ENCODE measurements around the gene DENND4A. TPM values are rescaled to one million over a fixed set of nuclear protein-coding genes. Genes with fewer than 3 reads are reported as not detected.

Gene DENND4A
- total RNA-seq, 4 donors from 2014 or later, result 12.2 to 42.1 (median 14.2) TPM

GRCh38 chr15:65767895-65768294, 24.2 kb downstream of the DENND4A start:
- H3K4me3 ChIP-seq, result no peak overlapping the region
- H3K36me3 ChIP-seq, result no peaks in the 10 kb centered on the region
- no peak overlapping the region for H3K27ac ChIP-seq
- TF ChIP-seq POLR2A (IDR thresholded peaks at IDR 0.05) (no peak), POLR2AphosphoS5 (IDR thresholded peaks at IDR 0.05) (no peak), EP300 (IDR thresholded peaks at IDR 0.05) (no peak), CTCF (IDR thresholded peaks at IDR 0.05) (no peak)
- H3K9me3 ChIP-seq, result no peaks in the 10 kb centered on the region
- 92% methylated on average over 8 of the region's 8 CpGs for WGBS
- no peaks in the 10 kb centered on the region for H3K4me1 ChIP-seq
- H3K27me3 ChIP-seq, result no peaks in the 10 kb centered on the region
- DNase-seq (ENCODE audit: low spot score in 2 of 2), result no peak

GRCh38 chr15:65767264-65767595, 24.9 kb downstream of the DENND4A start:
- H3K9me3 ChIP-seq, result no peaks in the 10 kb centered on the region
- no peaks in the 10 kb centered on the region for H3K27me3 ChIP-seq
- DNase-seq (ENCODE audit: low spot score in 2 of 2), result no peak
- no peak overlapping the region for H3K4me3 ChIP-seq
- H3K27ac ChIP-seq, result no peak overlapping the region
- TF ChIP-seq POLR2A (IDR thresholded peaks at IDR 0.05), result no peak
- TF ChIP-seq POLR2AphosphoS5 (IDR thresholded peaks at IDR 0.05), result no peak
- TF ChIP-seq EP300 (IDR thresholded peaks at IDR 0.05), result no peak
- no peak for TF ChIP-seq CTCF (IDR thresholded peaks at IDR 0.05)
- no peaks in the 10 kb centered on the region for H3K36me3 ChIP-seq
- H3K4me1 ChIP-seq, result no peaks in the 10 kb centered on the region

GRCh38 chr15:65766422-65767263, 25.4 kb downstream of the DENND4A start:
- 78% methylated on average over 3 of the region's 3 CpGs for WGBS

GRCh38 chr15:65765106-65765505, 27.0 kb downstream of the DENND4A start:
- H3K27me3 ChIP-seq, result no peaks in the 10 kb centered on the region
- no peak overlapping the region for H3K27ac ChIP-seq
- TF ChIP-seq POLR2AphosphoS5 (IDR thresholded peaks at IDR 0.05) (no peak), EP300 (IDR thresholded peaks at IDR 0.05) (no peak), CTCF (IDR thresholded peaks at IDR 0.05) (no peak), POLR2A (IDR thresholded peaks at IDR 0.05) (no peak)
- 89% methylated on average over 2 of the region's 2 CpGs for WGBS
- no peak overlapping the region for H3K4me3 ChIP-seq
- no peaks in the 10 kb centered on the region for H3K4me1 ChIP-seq
- no peaks in the 10 kb centered on the region for H3K9me3 ChIP-seq
- DNase-seq (ENCODE audit: low spot score in 2 of 2), result no peak
- no peaks in the 10 kb centered on the region for H3K36me3 ChIP-seq

More at GRCh38 chr15:65766422-65767263, 25.4 kb downstream of the DENND4A start:
- no peaks in the 10 kb centered on the region for H3K4me1 ChIP-seq
- no peak overlapping the region for H3K27ac ChIP-seq
- TF ChIP-seq POLR2AphosphoS5 (IDR thresholded peaks at IDR 0.05) (no peak), POLR2A (IDR thresholded peaks at IDR 0.05) (no peak), CTCF (IDR thresholded peaks at IDR 0.05) (no peak), EP300 (IDR thresholded peaks at IDR 0.05) (no peak)
- H3K4me3 ChIP-seq, result no peak overlapping the region
- H3K27me3 ChIP-seq, result no peaks in the 10 kb centered on the region
- no peaks in the 10 kb centered on the region for H3K9me3 ChIP-seq
- no peak for DNase-seq (ENCODE audit: low spot score in 2 of 2)
- H3K36me3 ChIP-seq, result no peaks in the 10 kb centered on the region

- Histone ChIP-seq H3K27me3 (no peaks in the 10 kb centered on the region), H3K36me3 (no peaks in the 10 kb centered on the region), H3K27ac (no peak overlapping the region), H3K4me3 (no peak overlapping the region), H3K9me3 (no peaks in the 10 kb centered on the region), H3K4me1 (no peaks in the 10 kb centered on the region)
- no peak for DNase-seq (ENCODE audit: low spot score in 2 of 2)
- no peak for TF ChIP-seq POLR2A (IDR thresholded peaks at IDR 0.05)
- no peak for TF ChIP-seq EP300 (IDR thresholded peaks at IDR 0.05)
- no peak for TF ChIP-seq POLR2AphosphoS5 (IDR thresholded peaks at IDR 0.05)
- no peak for TF ChIP-seq CTCF (IDR thresholded peaks at IDR 0.05)
- 82% methylated on average over 5 of the region's 5 CpGs for WGBS
Observed at GRCh38 chr15:65762914-65763787, 28.9 kb downstream of the DENND4A start.
